ENCODE data around the gene AQP4. TPM values are rescaled to one million over a fixed set of nuclear protein-coding genes. Genes with fewer than 3 reads are reported as not detected.

The AQP4 gene
- total RNA-seq, 1 donor from 2014 or later: 0.05 TPM

- Mint-ChIP-seq H3K9me3 (ENCODE audit: unreplicated experiment) (no peaks in the 10 kb centered on the region), H3K27ac (ENCODE audit: unreplicated experiment) (no peak overlapping the region), H3K27me3 (ENCODE audit: unreplicated experiment) (no peaks in the 10 kb centered on the region)
Measured at GRCh38 chr18:26901020-26901419, 35.5 kb upstream of the AQP4 start.

DNA sequence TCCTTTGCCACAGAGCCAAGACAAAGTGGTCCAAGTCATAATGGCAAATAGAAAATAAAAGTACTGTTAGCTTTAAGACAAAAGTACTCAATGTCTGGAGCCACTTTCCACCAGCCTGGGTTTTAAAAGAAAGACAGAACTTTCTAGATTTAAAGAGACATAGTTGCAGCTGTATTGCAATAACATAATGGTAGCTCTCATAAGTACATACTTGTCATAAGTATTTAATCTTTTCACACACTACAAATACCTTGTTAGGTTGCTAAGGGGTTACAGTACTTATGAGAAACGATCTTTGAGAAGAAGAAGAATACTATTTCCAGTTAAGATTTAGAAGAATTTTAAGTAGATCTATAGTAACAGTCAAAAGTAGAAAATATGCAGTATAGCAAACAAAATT lies 28.9 kb upstream of the AQP4 start:
- H3K27me3 Mint-ChIP-seq (ENCODE audit: unreplicated experiment): no peaks in the 10 kb centered on the region
- DNase-seq (ENCODE audit: low spot score): no peak
- no peaks in the 10 kb centered on the region for H3K36me3 Mint-ChIP-seq (ENCODE audit: low read depth, unreplicated experiment)
- H3K4me1 Mint-ChIP-seq (ENCODE audit: unreplicated experiment): no peaks in the 10 kb centered on the region
- no peak overlapping the region for H3K27ac Mint-ChIP-seq (ENCODE audit: unreplicated experiment)
- no peak overlapping the region for H3K4me3 Mint-ChIP-seq (ENCODE audit: unreplicated experiment)
- TF ChIP-seq, protein P1, sequence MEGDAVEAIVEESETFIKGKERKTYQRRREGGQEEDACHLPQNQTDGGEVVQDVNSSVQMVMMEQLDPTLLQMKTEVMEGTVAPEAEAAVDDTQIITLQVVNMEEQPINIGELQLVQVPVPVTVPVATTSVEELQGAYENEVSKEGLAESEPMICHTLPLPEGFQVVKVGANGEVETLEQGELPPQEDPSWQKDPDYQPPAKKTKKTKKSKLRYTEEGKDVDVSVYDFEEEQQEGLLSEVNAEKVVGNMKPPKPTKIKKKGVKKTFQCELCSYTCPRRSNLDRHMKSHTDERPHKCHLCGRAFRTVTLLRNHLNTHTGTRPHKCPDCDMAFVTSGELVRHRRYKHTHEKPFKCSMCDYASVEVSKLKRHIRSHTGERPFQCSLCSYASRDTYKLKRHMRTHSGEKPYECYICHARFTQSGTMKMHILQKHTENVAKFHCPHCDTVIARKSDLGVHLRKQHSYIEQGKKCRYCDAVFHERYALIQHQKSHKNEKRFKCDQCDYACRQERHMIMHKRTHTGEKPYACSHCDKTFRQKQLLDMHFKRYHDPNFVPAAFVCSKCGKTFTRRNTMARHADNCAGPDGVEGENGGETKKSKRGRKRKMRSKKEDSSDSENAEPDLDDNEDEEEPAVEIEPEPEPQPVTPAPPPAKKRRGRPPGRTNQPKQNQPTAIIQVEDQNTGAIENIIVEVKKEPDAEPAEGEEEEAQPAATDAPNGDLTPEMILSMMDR (IDR thresholded peaks at IDR 0.05; ENCODE audit: unreplicated experiment): no peak
- no peaks in the 10 kb centered on the region for H3K9me3 Mint-ChIP-seq (ENCODE audit: unreplicated experiment)

More at GRCh38 chr18:26901020-26901419, 35.5 kb upstream of the AQP4 start:
- Mint-ChIP-seq H3K36me3 (ENCODE audit: low read depth, unreplicated experiment) (peaks cover 4% of the 10 kb centered on the region), H3K4me3 (ENCODE audit: unreplicated experiment) (no peak overlapping the region), H3K4me1 (ENCODE audit: unreplicated experiment) (no peaks in the 10 kb centered on the region)
- TF ChIP-seq, protein P1 (IDR thresholded peaks at IDR 0.05; ENCODE audit: unreplicated experiment): no peak
- DNase-seq (ENCODE audit: low spot score): no peak

GRCh38 chr18:26893996-26894395 lies 28.5 kb upstream of the AQP4 start:
- no peaks in the 10 kb centered on the region for H3K27me3 Mint-ChIP-seq (ENCODE audit: unreplicated experiment)
- no peak for DNase-seq (ENCODE audit: low spot score)
- no peaks in the 10 kb centered on the region for H3K9me3 Mint-ChIP-seq (ENCODE audit: unreplicated experiment)
- H3K36me3 Mint-ChIP-seq (ENCODE audit: low read depth, unreplicated experiment): no peaks in the 10 kb centered on the region
- H3K27ac Mint-ChIP-seq (ENCODE audit: unreplicated experiment): no peak overlapping the region
- TF ChIP-seq, protein P1 (IDR thresholded peaks at IDR 0.05; ENCODE audit: unreplicated experiment): no peak
- H3K4me3 Mint-ChIP-seq (ENCODE audit: unreplicated experiment): no peak overlapping the region
- H3K4me1 Mint-ChIP-seq (ENCODE audit: unreplicated experiment): no peaks in the 10 kb centered on the region

- TF ChIP-seq, protein P1 (IDR thresholded peaks at IDR 0.05; ENCODE audit: unreplicated experiment): no peak
- DNase-seq (ENCODE audit: low spot score): no peak
- no peaks in the 10 kb centered on the region for H3K27me3 Mint-ChIP-seq (ENCODE audit: unreplicated experiment)
- H3K27ac Mint-ChIP-seq (ENCODE audit: unreplicated experiment): no peak overlapping the region
- H3K4me3 Mint-ChIP-seq (ENCODE audit: unreplicated experiment): no peak overlapping the region
- H3K9me3 Mint-ChIP-seq (ENCODE audit: unreplicated experiment): no peaks in the 10 kb centered on the region
- no peaks in the 10 kb centered on the region for H3K36me3 Mint-ChIP-seq (ENCODE audit: low read depth, unreplicated experiment)
- H3K4me1 Mint-ChIP-seq (ENCODE audit: unreplicated experiment): no peaks in the 10 kb centered on the region
Measured at GRCh38 chr18:26888259-26888658, 22.8 kb upstream of the AQP4 start.

- TF ChIP-seq, protein P1 (IDR thresholded peaks at IDR 0.05; ENCODE audit: unreplicated experiment): no peak
- Mint-ChIP-seq H3K27me3 (ENCODE audit: unreplicated experiment) (peaks cover 2% of the 10 kb centered on the region), H3K4me1 (ENCODE audit: unreplicated experiment) (no peaks in the 10 kb centered on the region), H3K4me3 (ENCODE audit: unreplicated experiment) (no peak overlapping the region), H3K36me3 (ENCODE audit: low read depth, unreplicated experiment) (no peaks in the 10 kb centered on the region), H3K9me3 (ENCODE audit: unreplicated experiment) (no peaks in the 10 kb centered on the region), H3K27ac (ENCODE audit: unreplicated experiment) (no peak overlapping the region)
- DNase-seq (ENCODE audit: low spot score): no peak
Measured at GRCh38 chr18:26875040-26875654, 9.6 kb upstream of the AQP4 start.

All from endothelial cell (in vitro differentiated cells).